ENCODE data around the gene MMP20. TPM values are rescaled to one million over a fixed set of nuclear protein-coding genes. Genes with fewer than 3 reads are reported as not detected.

MMP20 gene
- polyA plus RNA-seq, 2 of the 4 experiments (the other 2 are of a cell fraction), result not detected

- H3K4me1 ChIP-seq, result peaks cover 7% of the 10 kb centered on the region
- FAIRE-seq (no peak), DNase-seq (ENCODE audit: low read depth in 1 of 2, low spot score in 1 of 2) (no peak), ATAC-seq (no peak)
- WGBS (ENCODE audit: missing lambda C conversion rate), result 88% methylated on average over 12 of the region's 12 CpGs
- no peak overlapping the region for H3K4me2 ChIP-seq
- H3K9me3 ChIP-seq, result no peaks in the 10 kb centered on the region
- ChIA-PET POLR2A (no interaction called here), CTCF (no interaction called here)
- H3K4me3 ChIP-seq, result no peak overlapping the region
- TF ChIP-seq, protein P1, sequence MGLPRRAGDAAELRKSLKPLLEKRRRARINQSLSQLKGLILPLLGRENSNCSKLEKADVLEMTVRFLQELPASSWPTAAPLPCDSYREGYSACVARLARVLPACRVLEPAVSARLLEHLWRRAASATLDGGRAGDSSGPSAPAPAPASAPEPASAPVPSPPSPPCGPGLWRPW (IDR thresholded peaks at IDR 0.05), result no peak
- TF ChIP-seq EHF (CRISPR knock-in tag; IDR thresholded peaks at IDR 0.05) (peak; percentile 62), CHD2 (IDR thresholded peaks at IDR 0.05; ENCODE audit: low read length, partially characterized antibody) (no peak), HMGXB4 (CRISPR knock-in tag; IDR thresholded peaks at IDR 0.05; ENCODE audit: borderline replicate concordance) (no peak), ZFP36 (IDR thresholded peaks at IDR 0.05; ENCODE audit: borderline replicate concordance, partially characterized antibody) (no peak), EHMT2 (IDR thresholded peaks at IDR 0.05; ENCODE audit: low read depth) (no peak), NFE2L2 (conservative IDR thresholded peaks at IDR 0.05; ENCODE audit: low read length) (0 out of 2 replicates have a peak, but pooled peaks have one; percentile 2), RFX5 (IDR thresholded peaks at IDR 0.05) (no peak), HOXB5 (CRISPR knock-in tag; IDR thresholded peaks at IDR 0.05) (peak; percentile 69; the same call in 1 of the 2 replicates), HOXB13 (CRISPR knock-in tag; IDR thresholded peaks at IDR 0.05; ENCODE audit: low read depth) (0 out of 2 replicates have a peak, but pooled peaks have one; percentile 50), MAFK (IDR thresholded peaks at IDR 0.05; ENCODE audit: partially characterized antibody) (peak; percentile 31), ATOH8 (CRISPR knock-in tag; IDR thresholded peaks at IDR 0.05; ENCODE audit: low read depth) (peak; percentile 85)
- H3K27ac ChIP-seq, result peak overlapping the region in 1 of 2 experiments; percentile 63; a peak in 3 of 6 replicates
Measured at GRCh38 chr11:102620818-102621561, 4.1 kb downstream of the MMP20 start.

GRCh38 chr11:102620179-102620578, 5.0 kb downstream of the MMP20 start:
- Histone ChIP-seq H3K4me1 (peaks cover 15% of the 10 kb centered on the region), H3K4me2 (no peak overlapping the region), H3K9me3 (no peaks in the 10 kb centered on the region), H3K27ac (no peak overlapping the region; a peak in 1 of 6 replicates), H3K4me3 (no peak overlapping the region)
- TF ChIP-seq PHF8 (IDR thresholded peaks at IDR 0.05; ENCODE audit: borderline replicate concordance, low read depth) (no peak), HEYL (CRISPR knock-in tag; IDR thresholded peaks at IDR 0.05) (no peak), HMGXB4 (CRISPR knock-in tag; IDR thresholded peaks at IDR 0.05; ENCODE audit: borderline replicate concordance) (no peak), CBX8 (IDR thresholded peaks at IDR 0.05) (no peak), HOXA7 (CRISPR knock-in tag; IDR thresholded peaks at IDR 0.05) (no peak), ESRRA (IDR thresholded peaks at IDR 0.05; ENCODE audit: borderline replicate concordance, low read length) (no peak), HOXB5 (CRISPR knock-in tag; IDR thresholded peaks at IDR 0.05) (no peak), PBX3 (IDR thresholded peaks at IDR 0.05) (no peak), ZSCAN20 (CRISPR knock-in tag; IDR thresholded peaks at IDR 0.05) (no peak), ZNF302 (CRISPR knock-in tag; IDR thresholded peaks at IDR 0.05) (no peak)
- TF ChIP-seq, protein P2, sequence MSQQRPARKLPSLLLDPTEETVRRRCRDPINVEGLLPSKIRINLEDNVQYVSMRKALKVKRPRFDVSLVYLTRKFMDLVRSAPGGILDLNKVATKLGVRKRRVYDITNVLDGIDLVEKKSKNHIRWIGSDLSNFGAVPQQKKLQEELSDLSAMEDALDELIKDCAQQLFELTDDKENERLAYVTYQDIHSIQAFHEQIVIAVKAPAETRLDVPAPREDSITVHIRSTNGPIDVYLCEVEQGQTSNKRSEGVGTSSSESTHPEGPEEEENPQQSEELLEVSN (IDR thresholded peaks at IDR 0.05; ENCODE audit: borderline replicate concordance, low read depth), result no peak
- no peak for ATAC-seq
- ChIA-PET POLR2A (no interaction called here), CTCF (no interaction called here)
- no peak for DNase-seq (ENCODE audit: low read depth in 1 of 2, low spot score in 1 of 2)
- FAIRE-seq, result no peak

Measured in A549 (cell line).